C4-2B (cell line): ENCODE results near the gene ESRRB.

Experiments
- H3K27ac ChIP-seq: fragments of 450-650 bp; 2 replicates; pipeline ENCODE4 v1.5.1; 2017
- ZFX ChIP-seq: fragments of 450-650 bp; IDR thresholded peaks from 2 replicates; pipeline ENCODE4 v1.6.1; 2017
- TF ChIP-seq, protein P1 (sequence below): fragments of 450-650 bp; conservative IDR thresholded peaks from 2 replicates; pipeline ENCODE4 v1.5.1; 2017; ENCODE audit warnings: mild to moderate bottlenecking

ESRRB gene

GRCh38 chr14:76375947-76376404 is at the start of gene ESRRB:
Gene ESRRB (plus strand): TSS chr14:76376137. CDS start chr14:76376402, 265 bp downstream.
- no peak within 1 kb of the TSS for H3K27ac ChIP-seq
- TF ChIP-seq, protein P1, sequence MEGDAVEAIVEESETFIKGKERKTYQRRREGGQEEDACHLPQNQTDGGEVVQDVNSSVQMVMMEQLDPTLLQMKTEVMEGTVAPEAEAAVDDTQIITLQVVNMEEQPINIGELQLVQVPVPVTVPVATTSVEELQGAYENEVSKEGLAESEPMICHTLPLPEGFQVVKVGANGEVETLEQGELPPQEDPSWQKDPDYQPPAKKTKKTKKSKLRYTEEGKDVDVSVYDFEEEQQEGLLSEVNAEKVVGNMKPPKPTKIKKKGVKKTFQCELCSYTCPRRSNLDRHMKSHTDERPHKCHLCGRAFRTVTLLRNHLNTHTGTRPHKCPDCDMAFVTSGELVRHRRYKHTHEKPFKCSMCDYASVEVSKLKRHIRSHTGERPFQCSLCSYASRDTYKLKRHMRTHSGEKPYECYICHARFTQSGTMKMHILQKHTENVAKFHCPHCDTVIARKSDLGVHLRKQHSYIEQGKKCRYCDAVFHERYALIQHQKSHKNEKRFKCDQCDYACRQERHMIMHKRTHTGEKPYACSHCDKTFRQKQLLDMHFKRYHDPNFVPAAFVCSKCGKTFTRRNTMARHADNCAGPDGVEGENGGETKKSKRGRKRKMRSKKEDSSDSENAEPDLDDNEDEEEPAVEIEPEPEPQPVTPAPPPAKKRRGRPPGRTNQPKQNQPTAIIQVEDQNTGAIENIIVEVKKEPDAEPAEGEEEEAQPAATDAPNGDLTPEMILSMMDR, result no peak
- TF ChIP-seq ZFX, result no peak

- no peak for TF ChIP-seq ZFX
- TF ChIP-seq, protein P1, result no peak
Measured at GRCh38 chr14:76326918-76327689, 48.8 kb upstream of the ESRRB start.

DNA sequence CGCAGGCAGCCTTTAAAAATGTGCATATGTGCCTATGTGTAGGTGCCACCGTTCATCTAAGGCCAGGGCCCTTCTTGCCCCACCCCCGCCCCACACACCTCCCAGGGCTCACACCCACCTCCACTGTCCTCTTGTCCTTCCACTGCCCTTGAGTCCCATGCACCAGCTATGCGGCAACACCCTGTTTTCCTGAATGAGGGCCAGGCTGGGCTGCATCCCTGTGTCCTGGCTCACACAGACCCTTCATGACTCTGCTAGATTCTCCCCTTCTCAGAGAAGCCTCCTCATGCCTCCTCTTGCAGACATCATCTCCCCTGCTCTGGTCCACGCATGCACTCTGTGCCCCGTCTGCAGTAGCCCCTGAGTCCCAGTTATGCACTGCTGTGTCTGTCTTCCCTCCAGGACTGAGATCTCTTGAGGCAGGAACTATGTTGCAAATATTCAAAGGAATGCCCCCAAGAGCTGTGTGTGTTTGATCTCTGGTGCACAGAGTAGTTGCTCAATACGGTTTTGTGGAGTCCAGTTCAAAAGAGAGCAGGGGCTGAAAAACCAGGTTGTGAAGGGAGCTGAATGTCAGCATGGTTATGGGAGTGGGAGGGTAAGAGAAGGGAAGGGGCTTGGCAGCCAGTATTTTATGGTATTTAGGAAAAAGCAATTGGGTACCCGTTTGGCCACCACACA is 47.3 kb upstream of the ESRRB start:
- TF ChIP-seq ZFX, result no peak
- TF ChIP-seq, protein P1, result no peak
- H3K27ac ChIP-seq, result no peak overlapping the region

More at GRCh38 chr14:76326918-76327689, 48.8 kb upstream of the ESRRB start:
- H3K27ac ChIP-seq, result no peak overlapping the region

DNA sequence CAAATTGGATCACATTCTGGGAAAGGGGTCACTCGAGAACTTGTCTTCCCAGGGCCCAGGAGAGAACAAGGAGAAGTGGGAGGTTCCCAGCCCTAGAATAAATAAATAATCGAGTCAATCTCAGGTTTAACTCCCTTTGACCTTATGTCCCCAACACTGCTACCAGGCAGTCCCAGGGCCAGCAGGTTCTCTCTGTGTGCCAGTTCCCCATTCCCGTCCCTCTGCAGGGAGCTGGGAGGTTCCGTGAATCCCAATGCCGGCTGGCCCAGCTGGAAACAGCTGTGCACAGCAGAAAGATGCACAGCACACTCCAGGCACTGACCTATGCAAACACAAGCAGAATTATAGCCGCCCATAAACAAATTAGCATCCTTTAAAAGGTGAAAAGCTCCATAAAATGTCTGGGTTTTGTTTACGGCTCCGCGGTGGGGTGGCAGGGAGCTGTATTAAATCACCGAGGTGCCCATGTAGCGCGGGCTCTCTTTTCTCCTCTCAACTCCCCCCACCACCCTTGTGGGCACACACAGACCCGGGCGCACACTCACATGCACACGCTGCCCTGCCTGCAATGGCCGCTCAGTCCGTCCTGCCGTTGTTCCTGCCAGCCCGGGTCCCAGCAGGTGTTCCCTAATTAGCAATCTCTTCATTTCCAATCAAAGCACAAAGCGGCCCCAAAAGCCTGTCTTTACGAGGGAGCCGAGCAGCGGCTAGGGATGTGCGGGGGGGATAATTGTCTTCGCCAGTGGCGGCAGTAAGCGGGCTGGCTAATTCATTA is 46.6 kb upstream of the ESRRB start:
- TF ChIP-seq, protein P1, result no peak
- TF ChIP-seq ZFX, result no peak
- no peak overlapping the region for H3K27ac ChIP-seq

GRCh38 chr14:76329951-76330350 is 46.0 kb upstream of the ESRRB start:
- TF ChIP-seq ZFX, result no peak
- TF ChIP-seq, protein P1, result no peak
- H3K27ac ChIP-seq, result no peak overlapping the region

- TF ChIP-seq ZFX, result no peak
- TF ChIP-seq, protein P1, result no peak
- no peak overlapping the region for H3K27ac ChIP-seq
Measured at GRCh38 chr14:76330411-76331327, 45.3 kb upstream of the ESRRB start.
